Prostate gland (tissue), 2 donors: ENCODE measurements around the gene TEAD3. TPM values are rescaled to one million over a fixed set of nuclear protein-coding genes. Genes with fewer than 3 reads are reported as not detected.

ENCODE experiments used
- DNase-seq: peaks from one replicate; pipeline ENCODE4 v3.0.0-alpha.2; 2019; ENCODE audit warnings: low spot score
- H3K27ac ChIP-seq, 2 donors: fragments of 200-600 bp; sonication (generic); 2 replicates each; pipeline ENCODE4 v1.5.1; 2017 to 2019
- H3K27me3 ChIP-seq: fragments of 200-600 bp; sonication (generic); replicated peaks from 2 replicates; pipeline ENCODE4 v1.5.1; 2019; ENCODE audit not compliant: insufficient read depth
- H3K36me3 ChIP-seq, 2 donors: fragments of 200-600 bp; sonication (generic); 1 replicate in 1 of 2; 2 replicates in 1 of 2; pipeline versions ENCODE4 v1.5.1 to v1.8.1; 2017 to 2019
- H3K4me1 ChIP-seq: fragments of 200-600 bp; sonication (generic); replicated peaks from 2 replicates; pipeline ENCODE4 v1.5.1; 2019
- H3K4me3 ChIP-seq, 2 donors: fragments of 200-600 bp; sonication (generic); 2 replicates each; pipeline ENCODE4 v1.5.1; 2017 to 2019
- H3K9me3 ChIP-seq: fragments of 200-600 bp; sonication (generic); 2 replicates; pipeline ENCODE4 v1.5.1; 2017
- POLR2A ChIP-seq: fragments of 450-650 bp; IDR thresholded peaks from one replicate; pipeline ENCODE4 v1.6.1; 2016; ENCODE audit warnings: antibody characterized with exemption, mild to moderate bottlenecking
- POLR2AphosphoS5 ChIP-seq: sonication (generic); formaldehyde crosslinking; IDR thresholded peaks from one replicate; pipeline ENCODE4 v1.6.1; 2017; ENCODE audit warnings: antibody characterized with exemption
- WGBS: methylation state at CpG from one replicate; pipeline ENCODE4 v1.1.5; 2018; 5-methylcytosine and 5-hydroxymethylcytosine counted together
- intact Hi-C: fragments of 100-400 bp; cut with DNase I; formaldehyde crosslinking; loops from one replicate; pipeline ENCODE4 v1.14.2; 2022
- total RNA-seq, 2 donors: library from RNA; depleted of rRNA; stranded (reverse); fragments of >200 nt; gene quantifications; one replicate each; pipeline ENCODE4 v1.1.0, GENCODE V29; 2016
- TF ChIP-seq, protein P1 (sequence below), 4 experiments: fragments of 200-600 bp in 2 of 4; fragments of 450-650 bp in 2 of 4; sonication (generic) in 2 of 4; IDR thresholded peaks; 1 replicate in 3 of 4; 2 replicates in 1 of 4; pipeline ENCODE4 v1.5.1; 2016 to 2019; ENCODE audit warnings: antibody characterized with exemption in 4 of 4, mild to moderate bottlenecking in 2 of 4, moderate library complexity in 2 of 4

Gene TEAD3
- total RNA-seq, 2 donors from 2014 or later = 34.1 to 41.1 TPM

DNA sequence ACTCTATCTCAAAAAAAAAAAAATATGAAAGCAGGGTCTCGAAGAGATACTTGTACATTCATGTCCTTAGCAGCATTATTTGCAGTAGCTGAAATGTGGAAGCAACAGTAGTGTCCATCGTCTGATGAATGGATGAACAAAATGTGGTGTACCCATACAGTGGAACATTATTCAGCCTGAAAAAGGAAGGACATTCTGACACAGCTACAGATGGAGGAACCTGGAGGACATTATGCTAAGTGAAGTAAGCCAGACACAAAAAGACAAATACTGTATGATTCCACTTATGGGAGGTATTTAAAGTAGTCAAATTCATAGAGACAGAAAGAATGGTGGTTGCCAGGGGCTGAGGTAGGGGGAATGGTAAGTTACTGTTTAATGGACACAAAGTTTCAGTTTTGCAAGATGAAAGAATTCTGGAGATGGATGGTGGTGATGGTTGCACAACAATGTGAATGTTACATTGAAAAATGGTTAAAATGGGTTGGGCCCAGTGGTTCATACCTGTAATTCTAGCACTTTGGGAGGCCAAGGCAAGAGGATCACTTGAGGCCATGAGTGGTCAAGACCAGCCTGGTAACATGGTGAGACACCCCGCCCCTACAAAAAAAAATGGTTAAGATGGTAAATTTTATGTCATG, 27.6 kb upstream of the TEAD3 start:
- DNase-seq = no peak
- Histone ChIP-seq H3K27me3 (no peaks in the 10 kb centered on the region), H3K36me3 (no peaks in the 10 kb centered on the region), H3K4me1 (no peaks in the 10 kb centered on the region), H3K9me3 (no peaks in the 10 kb centered on the region), H3K27ac (no peak overlapping the region), H3K4me3 (no peak overlapping the region)
- intact Hi-C loops = loop anchor here (5.0 to 10.0 kb wide), 2 partner anchors 58 to 120 kb away; no protein-coding TSS in a partner anchor
- WGBS = 87% methylated on average over 3 of the region's 3 CpGs
- TF ChIP-seq POLR2AphosphoS5 (no peak), POLR2A (no peak)
- TF ChIP-seq, protein P1, sequence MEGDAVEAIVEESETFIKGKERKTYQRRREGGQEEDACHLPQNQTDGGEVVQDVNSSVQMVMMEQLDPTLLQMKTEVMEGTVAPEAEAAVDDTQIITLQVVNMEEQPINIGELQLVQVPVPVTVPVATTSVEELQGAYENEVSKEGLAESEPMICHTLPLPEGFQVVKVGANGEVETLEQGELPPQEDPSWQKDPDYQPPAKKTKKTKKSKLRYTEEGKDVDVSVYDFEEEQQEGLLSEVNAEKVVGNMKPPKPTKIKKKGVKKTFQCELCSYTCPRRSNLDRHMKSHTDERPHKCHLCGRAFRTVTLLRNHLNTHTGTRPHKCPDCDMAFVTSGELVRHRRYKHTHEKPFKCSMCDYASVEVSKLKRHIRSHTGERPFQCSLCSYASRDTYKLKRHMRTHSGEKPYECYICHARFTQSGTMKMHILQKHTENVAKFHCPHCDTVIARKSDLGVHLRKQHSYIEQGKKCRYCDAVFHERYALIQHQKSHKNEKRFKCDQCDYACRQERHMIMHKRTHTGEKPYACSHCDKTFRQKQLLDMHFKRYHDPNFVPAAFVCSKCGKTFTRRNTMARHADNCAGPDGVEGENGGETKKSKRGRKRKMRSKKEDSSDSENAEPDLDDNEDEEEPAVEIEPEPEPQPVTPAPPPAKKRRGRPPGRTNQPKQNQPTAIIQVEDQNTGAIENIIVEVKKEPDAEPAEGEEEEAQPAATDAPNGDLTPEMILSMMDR (IDR thresholded peaks at IDR 0.05) = no peak

DNA sequence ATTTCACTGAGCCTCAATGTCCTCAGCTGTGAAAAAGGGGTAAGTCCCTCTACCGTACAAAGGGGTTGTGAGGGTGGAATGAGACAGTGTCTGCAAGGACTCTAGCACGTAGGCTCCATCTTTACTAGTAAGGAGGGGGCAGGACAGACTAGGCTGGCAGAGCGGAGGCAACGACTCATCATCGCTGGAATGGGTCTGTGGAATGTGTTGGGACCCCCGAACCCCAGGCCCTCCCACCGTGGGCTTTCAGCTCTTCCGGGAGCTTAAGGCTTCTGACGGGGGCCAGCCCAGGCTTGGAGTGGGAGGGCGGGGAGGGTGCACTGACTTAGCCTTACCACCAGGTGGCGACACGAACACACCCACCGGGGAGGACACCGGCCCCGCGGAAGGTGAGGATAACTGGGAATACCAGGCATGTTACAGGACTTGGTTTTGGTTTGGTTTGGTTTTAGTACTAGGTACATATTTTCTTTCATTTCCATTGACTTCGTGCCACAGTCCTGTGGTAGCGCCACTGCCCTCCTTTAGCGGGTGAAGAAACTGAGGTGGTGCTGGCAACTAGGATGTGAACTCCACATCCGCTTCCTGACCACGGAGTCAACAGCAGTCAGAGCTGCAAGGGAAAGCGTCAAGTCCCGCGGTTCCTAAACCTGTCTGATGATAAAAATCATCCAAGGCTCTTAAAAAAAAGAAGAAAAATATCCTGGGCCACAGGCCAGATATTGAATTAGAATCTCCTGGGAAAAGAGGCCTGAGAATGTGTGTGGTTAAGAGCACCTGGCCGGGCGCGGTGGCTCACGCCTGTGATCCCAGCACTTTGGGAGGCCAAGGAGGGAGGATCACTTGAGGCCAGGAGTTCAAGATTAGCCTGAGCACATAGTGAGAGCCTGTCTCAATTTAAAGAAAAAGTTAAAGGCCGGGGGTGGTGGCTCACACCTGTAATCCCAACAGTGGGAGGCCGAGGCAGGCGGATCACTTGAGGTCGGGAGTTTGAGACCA, 26.1 kb upstream of the TEAD3 start:
- H3K27ac ChIP-seq = peak overlapping the region; percentile 56 to 60
- no peaks in the 10 kb centered on the region for H3K27me3 ChIP-seq
- TF ChIP-seq POLR2A (no peak), POLR2AphosphoS5 (peak; percentile 70)
- TF ChIP-seq, protein P1 (IDR thresholded peaks at IDR 0.05) = peak; percentile 96 to 100 (median 98)
- H3K4me1 ChIP-seq = no peaks in the 10 kb centered on the region
- WGBS = 33% methylated on average over 32 of the region's 32 CpGs
- H3K4me3 ChIP-seq = peak overlapping the region in 1 of 2 donors; percentile 20
- DNase-seq = peak; percentile 65
- intact Hi-C loops = loop anchor here (1.0 to 10.0 kb wide), 3 partner anchors 59 to 214 kb away; partner anchors contain the start of gene ARMC12
- H3K9me3 ChIP-seq = no peaks in the 10 kb centered on the region
- no peaks in the 10 kb centered on the region for H3K36me3 ChIP-seq

DNA sequence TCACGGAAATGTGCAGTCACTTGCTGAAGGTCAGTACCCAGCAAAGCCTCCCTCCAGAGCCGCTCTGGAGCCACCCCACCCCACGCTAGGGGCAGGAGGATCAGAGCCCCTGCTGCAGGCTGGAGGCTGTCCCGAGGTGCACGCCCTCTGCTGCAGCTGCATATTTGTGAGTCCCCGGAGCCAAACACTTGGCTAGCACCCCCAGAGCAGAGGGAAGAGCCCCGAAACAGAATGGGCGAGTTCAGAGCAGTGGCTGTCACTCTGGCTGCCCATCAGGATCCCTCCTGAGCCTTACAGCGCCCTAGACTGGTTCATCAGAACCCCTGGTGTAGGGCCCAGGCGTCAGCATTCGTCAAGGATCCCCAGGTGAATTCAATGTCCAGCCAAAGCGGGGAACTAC, 25.3 kb upstream of the TEAD3 start:
- WGBS = 80% methylated on average over 12 of the region's 12 CpGs
- DNase-seq = no peak
- Histone ChIP-seq H3K4me1 (no peaks in the 10 kb centered on the region), H3K36me3 (no peaks in the 10 kb centered on the region), H3K27me3 (no peaks in the 10 kb centered on the region), H3K27ac (no peak overlapping the region), H3K4me3 (no peak overlapping the region), H3K9me3 (no peaks in the 10 kb centered on the region)
- TF ChIP-seq, protein P1 (IDR thresholded peaks at IDR 0.05) = no peak
- no peak for TF ChIP-seq POLR2A
- no peak for TF ChIP-seq POLR2AphosphoS5
- intact Hi-C loops = loop anchor here (1.0 to 10.0 kb wide), 3 partner anchors 60 to 215 kb away; partner anchors contain the start of gene ARMC12

DNA sequence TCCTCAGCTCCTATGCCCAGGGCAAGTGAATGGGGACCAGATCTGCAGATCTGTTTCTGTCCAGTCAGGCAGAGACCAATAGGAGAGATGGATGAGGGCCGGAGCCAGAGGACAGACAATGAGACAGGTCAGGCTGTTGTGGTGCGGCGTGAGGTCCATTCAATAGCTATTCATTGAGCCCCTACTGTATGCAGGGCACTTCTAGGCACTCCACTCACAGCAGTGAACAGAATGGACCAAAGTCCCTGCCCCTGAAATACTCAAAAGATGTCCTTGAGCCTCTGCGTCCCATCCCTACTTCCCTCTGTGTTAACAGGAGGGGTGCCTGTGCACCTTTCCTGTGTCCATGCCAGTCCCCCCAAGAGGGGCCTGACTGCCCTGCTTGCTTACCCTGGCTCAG, 24.4 kb upstream of the TEAD3 start:
- Histone ChIP-seq H3K9me3 (no peaks in the 10 kb centered on the region), H3K36me3 (no peaks in the 10 kb centered on the region), H3K27me3 (no peaks in the 10 kb centered on the region), H3K4me1 (no peaks in the 10 kb centered on the region), H3K4me3 (no peak overlapping the region), H3K27ac (no peak overlapping the region)
- WGBS = 94% methylated on average over 4 of the region's 4 CpGs
- TF ChIP-seq POLR2A = no peak
- TF ChIP-seq, protein P1 (IDR thresholded peaks at IDR 0.05) = no peak
- no peak for TF ChIP-seq POLR2AphosphoS5
- intact Hi-C loops = loop anchor here (5.0 to 10.0 kb wide), 2 partner anchors 61 to 124 kb away; no protein-coding TSS in a partner anchor
- no peak for DNase-seq
